GM21529 (cell line): Measurements from ENCODE around the gene HTRA3.

Experiments
- ATAC-seq: cut with Tn5 transposase; IDR thresholded peaks from one replicate; pipeline ENCODE4 v1.9.1; 2021; ENCODE audit not compliant: unreplicated experiment

The HTRA3 gene

DNA sequence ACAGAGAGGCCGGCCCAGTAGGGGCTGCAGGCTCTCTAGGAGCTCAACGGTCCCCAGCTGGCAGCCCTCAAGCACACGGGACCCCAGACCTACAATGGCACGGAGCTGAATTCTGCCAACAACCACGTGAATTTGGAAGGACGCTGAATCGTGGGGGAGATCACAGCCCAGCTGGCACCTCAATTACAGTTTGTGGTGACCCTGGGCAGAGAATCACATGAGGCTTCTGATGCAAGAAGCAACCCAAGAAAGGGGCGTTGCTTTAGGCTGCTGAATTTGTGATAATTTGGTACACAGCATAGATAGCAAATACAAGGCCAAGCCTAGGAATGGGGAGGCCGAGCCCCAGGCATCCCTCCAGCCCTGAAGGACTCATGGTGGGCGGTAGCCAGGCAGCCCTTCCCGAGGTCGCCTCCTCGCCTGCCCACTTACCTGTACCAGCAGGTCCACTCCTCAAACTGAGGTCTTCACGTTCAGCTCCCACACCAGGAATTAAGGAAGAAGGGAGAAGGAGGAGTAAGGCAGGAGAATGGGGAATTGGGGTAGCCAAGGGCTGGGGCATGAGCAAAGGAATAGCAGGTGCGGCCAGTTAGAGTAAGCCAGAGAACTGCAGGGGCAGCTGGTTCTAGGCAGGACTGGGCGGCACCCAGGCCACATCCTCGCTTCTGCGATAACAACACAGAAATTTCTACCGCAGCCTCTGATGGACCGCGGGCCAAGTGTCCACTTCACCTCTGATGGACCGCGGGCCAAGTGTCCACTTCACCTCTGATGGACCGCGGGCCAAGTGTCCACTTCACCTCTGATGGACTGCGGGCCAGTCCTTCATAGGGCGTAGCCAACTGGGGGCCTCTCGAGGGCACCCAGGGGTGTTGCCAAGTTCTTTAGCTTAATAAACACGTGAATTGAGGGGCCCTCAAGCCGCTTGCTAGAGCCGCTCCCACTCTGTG, 23.4 kb upstream of the HTRA3 start:
- no peak for ATAC-seq

DNA sequence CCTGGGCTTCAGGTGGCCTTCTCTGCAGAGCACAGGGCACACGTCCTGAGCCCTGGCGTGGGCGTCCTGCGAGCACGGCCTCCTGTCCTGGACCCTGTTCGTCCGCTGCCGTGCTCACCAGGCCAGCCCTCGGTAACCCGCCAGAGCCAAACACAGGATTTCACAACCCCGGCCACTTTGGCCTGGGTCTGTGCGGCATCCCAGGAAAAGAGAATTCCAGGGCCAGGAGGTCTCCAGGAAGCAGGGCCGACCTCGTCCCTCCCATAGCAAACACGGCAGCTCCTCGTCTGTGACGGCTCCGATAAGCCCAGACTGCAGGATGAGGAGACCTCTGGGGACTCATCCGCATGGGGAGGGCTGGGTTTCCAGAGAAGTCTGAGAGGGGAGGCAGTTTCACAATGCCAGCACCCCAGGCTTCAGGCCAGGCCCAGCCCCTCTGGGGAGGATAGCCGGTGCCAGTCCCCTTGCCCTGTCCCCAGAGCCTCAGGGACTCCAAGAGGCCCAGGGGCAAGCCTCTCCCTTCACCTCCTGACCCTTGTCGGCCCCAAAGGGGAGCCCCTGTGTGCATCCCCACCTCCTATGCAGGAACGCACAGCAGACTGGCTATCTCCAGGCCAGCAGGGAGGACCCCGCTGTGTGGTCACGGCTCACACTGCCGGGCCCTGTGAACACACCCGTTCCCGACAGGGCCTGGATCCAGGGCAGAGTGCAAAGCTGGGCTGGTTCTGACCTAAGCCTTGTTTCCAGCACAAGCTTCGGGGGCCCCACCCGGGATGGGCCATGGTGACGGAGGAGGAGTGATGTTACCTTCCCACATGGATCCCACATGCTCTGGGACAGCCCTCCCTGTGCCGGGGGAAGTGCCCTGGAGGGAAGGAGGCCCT, 22.3 kb upstream of the HTRA3 start:
- ATAC-seq, result no peak

DNA sequence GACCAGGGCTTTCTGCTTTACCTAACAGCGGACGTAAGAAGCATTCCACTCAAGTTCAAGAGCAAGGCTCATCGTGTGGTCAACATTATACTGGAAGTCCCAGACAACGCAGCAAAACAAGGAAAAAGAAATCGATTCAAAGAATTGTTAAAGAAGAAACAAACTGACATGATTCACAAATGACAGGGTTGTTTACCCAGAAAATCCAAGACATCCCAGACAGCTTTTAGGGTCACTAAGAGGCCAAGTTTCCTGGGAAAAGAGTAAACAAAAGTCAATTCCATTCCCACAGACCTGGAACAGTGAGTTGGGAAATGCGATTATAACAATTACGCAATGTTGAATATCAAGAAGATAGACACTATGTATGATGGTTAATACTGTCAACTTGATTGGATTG, 21.5 kb upstream of the HTRA3 start:
- ATAC-seq, result no peak

DNA sequence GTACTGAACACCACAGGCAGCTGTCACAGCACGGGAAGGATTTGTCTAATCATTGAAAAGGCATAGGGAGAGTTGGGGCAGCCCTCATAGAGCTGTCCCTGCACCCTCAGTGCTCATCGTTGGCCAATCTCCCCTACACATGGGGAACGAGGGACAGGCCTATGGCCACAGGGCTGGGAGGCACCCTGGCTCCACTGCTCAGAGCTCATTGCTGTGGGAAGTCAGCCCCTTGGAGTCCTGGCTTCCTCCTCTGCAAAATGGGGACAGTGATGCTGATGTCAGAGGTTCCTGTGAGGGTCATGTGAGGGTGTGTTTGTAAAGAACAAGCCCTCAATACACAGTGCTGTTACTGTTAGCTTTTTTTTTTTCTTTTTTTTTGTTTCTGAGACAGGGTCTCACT, 19.3 kb upstream of the HTRA3 start:
- no peak for ATAC-seq

DNA sequence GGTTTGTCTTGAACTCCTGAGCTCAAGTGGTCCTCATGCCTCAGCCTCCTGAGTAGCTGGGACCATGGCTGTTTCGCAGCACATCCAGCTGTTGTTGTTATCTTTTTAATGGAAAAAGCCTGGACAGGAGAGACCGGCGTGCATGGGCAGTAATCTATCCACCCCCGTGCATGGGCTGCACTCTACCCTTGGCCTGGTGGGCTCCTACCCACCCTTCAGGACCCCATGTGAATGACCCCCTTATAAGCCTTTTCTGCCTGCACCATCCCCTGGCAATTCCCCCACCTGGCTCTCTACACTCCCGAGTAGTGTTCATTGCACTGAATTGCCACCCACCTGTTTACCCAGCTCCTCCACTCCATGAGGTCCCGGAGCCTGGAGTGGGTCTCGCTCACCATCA, 18.9 kb upstream of the HTRA3 start:
- no peak for ATAC-seq

DNA sequence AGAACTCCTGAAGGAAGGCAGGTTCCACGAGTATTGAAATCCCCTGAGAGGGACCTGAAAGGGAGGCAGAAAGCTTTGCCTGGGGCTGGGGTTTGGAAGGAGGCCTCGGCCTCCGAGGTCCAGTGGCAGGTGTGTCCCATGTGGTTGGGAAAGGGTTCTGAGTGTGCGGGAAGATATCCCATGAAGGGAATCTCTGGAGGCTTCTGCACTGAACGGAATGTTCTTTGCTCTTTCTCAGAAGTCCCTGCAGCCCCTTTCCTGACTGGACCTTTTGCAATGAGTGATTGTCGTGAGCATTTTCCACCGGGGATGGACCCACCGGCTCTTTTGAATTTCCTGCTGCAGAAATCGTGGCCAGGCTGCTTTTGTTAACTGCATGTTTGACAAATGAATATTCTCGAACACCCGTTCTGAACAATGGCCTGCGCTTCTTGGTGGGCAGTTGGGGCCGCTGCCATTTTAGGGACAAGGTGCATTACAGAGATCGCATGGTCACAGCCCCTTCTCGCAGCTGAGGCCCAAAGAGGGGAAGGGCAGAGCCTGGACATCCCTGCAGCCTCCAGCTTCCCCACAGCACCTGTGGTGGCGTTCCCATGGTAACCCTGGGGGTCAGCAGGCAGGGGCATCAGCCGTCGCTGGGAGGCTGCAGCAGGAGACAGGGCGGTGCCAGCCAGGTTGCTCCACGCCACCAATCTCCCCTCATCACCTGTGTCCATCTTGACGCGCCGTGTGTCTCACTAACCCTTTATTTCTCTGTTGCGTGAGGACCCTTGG, 18.3 kb upstream of the HTRA3 start:
- no peak for ATAC-seq

DNA sequence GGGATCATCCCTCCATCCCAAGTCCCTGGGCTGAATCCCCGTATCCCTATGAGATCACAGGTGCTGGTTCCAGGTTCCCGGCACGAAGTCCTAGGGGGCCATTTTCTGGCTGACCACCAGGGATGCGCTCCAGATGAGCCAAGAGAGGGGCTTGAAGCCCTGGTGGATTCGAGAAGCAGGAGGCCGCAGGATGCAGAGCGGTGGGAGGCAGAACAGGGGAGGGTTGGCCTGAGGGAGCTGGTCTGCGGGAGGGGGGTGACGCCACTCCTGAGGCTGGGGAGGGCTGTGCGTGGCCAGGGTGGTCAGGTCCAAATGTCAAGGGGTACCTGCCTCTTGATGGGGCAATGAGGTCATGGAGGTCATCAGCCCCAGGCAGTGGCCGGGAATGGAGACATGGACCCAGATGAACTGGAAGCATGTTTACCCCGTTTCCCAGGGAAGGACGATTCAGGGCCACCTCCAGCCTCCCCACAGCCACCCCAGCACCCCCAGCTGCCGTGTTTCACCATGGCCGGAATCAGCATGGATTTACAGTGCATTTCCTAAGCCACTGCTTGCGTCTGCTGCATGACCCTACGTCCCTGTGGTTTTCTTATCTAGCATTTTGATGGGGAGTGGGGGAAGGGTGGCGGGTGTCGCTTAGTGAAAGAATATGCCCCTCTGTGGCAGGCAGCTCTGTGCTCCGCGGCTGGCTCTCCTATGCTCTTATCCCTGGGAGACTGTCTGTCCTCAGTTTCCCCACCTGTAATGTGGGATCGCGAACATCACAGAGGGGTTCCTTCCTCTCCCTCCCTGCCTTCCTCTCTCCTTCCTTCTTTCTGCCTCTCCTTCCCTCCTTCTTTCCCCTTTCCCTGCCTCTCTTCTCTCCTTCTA, 17.0 kb upstream of the HTRA3 start:
- ATAC-seq, result no peak

DNA sequence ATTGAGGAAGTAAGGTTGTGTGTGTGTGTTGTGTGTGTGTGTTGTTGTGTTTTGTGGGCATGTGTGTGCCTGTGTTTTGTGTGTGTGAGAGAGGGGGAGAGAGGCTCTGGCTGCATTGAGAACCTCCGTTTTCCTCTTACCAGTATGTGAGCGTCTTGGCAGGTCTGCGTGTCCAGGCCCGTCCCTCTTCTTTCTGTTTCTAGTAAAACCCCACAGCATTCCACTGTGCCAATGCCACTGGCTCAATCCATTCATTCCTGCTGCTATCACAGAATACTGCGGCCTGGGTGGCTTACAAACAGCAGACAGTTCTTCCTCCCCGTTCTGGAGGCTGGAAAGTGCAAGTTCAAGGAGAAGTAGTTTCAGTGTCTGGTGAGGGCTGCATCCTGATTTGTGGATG, 15.5 kb upstream of the HTRA3 start:
- ATAC-seq, result no peak

DNA sequence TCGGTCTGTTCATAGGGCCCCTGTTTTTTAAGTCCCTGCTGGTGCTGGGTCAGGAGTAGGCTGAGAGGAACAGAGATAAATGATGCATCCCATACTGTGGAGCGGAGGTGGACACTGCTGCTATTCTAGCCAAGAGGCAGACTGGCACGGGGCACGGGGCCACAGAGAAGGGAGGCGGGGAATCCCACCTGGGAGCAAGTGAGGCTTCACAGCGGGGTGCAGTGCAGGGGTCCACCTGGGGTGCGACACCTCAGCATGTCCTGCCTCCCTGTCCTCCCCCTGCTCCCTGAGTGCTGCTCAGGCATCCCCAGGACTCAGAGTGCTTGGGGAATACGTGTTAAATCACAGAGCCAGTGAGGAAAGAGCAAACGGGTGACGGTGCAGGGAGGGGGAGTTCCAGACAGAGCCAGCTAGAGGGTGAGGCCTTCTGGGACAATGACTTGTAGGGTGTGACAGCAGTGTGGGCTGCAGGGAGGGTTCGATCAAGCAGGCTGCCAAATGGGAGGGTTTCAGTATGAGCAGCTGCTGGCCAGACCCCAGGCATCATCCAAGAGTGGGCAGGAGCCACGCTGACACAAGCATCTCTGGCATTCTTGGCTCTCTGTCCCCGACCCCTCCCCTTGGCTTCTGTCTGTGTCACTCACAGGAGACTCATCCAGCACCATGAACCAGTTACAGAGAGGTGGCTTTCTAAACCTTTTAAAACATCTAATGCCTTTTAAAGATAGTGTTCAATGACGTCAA, 13.7 kb upstream of the HTRA3 start:
- no peak for ATAC-seq

DNA sequence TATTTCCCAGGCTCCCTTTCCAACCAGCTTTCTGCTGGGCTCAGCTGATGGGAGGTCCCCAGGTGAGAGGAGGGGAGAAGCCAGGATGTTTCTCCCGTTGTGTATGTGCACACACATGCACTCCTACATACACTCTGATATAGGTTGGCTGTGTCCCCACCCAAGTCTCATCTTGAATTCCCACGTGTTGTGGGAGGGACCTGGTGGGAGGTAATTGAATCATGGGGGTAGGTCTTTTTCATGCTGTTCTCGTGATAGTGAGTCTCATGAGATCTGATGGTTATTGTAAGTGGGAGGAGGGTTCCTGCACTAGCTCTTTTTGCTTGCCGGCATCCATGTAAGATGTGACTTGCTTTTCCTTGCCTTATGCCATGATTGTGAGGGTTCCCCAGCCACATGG, 11.7 kb upstream of the HTRA3 start:
- no peak for ATAC-seq

DNA sequence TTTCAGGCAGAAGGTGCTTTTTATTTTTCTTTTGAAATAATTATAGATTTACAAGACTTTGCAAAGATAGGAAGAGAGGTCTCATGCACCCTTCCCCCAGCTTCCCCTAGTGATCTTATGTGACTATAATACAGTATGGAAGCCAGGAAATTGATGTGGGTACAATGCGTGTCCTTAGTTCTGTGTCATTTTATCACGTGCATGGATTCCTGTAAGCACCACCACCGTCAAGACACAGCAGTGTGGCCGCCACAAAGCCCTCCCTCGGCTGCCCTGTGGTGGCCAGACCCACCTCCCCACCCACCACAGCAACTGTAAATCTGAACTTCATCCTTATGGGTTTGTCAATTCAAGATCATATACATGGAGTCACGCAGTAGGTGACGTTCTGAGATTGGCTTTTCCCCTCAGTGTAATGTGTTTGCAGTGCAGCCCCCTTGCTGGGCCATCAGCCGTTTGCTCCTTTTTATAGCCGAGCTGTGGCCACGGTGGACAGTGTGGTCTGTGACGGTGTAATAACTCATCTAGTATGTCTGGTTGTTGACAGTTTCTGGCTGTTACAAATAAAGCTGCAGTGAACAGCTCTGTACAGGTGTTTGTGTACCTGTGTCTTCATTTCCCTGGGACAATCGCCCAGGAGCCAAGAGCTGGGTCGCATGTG, 10.9 kb upstream of the HTRA3 start:
- ATAC-seq, result no peak

DNA sequence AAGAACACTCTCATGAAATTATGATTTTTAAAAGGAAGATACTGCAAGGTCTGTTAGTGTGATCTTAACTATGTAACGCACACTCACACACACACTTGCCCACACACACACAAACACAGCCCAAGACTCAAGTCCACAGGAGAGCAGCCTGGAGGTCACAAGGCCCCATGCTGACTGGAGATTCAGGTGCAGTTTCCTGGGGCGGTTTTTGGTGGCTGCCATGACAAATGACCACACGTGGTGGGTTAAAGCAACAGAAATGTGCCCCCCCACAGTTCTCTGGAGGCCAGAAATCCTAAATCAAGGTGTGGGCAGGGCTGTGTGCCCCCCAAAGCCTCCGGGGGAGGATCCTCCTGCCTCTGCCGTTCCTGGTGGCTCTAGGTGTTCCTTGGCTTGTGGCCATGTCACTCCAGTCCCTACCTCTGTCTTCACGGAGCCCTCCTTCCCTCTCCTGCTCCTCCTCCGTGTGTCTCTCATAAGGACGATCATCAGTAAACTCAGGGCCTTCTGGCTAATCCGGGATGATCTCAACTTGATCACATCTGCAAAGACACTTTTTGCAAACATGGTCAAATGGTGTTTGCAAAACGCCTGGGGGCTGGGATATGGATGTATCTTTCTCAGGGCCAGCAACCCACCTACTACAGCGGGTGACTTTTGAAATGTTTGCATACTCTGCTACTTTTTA, 9.7 kb upstream of the HTRA3 start:
- no peak for ATAC-seq

DNA sequence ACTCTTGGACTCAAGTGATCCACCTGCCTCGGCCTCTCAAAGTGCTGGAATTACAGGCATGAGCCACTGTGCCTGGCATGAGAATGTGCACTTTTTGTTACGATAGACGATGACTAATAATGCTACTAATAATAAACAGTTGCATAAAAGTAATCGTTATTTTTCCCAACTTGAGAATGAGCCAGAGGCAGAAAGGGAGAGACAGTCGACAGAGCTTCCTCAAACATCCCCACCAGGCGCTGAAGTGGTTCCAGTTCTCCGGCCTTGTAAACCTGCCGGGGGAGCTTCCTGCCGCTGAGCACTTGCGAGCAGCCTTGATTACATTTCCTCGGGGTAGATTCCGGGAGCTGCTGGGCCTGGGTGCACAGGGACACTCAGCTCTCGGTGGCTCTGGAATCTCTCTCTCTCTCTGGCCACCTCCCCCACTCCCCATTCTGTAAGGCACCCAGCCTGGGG, 8.9 kb upstream of the HTRA3 start:
- no peak for ATAC-seq

DNA sequence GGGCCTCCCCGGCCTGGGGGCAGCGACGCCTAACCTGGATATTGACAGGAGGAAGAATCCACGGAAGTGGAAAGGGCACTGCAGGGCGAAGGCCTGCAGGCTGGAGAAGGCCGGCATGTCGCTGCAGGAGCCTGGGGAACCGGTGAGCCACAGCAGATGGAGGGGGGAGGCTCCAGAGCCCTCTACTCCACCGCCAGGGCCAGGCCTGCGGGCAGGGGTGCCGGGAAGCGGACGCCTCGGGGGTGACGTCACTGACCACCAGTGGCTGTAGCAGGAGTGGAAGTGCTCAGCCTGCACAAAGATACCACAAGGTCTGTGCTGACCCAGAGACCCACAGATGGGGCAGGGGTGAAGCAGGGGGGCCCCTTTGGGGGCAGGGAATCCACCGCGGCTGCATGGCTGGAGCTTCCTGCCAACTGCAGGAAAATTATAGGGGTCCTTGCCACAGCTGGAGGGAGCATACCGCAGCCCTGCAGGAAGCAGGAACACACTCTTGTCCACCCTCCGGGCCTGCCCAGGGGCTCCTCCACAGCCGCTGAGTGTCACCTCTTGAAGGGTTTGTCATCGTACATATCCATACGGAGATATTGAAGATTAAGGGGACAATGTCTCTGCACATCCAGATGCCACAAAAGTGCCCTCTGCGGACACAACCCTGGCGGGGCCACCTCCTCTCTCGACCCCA, 7.6 kb upstream of the HTRA3 start:
- ATAC-seq, result no peak

DNA sequence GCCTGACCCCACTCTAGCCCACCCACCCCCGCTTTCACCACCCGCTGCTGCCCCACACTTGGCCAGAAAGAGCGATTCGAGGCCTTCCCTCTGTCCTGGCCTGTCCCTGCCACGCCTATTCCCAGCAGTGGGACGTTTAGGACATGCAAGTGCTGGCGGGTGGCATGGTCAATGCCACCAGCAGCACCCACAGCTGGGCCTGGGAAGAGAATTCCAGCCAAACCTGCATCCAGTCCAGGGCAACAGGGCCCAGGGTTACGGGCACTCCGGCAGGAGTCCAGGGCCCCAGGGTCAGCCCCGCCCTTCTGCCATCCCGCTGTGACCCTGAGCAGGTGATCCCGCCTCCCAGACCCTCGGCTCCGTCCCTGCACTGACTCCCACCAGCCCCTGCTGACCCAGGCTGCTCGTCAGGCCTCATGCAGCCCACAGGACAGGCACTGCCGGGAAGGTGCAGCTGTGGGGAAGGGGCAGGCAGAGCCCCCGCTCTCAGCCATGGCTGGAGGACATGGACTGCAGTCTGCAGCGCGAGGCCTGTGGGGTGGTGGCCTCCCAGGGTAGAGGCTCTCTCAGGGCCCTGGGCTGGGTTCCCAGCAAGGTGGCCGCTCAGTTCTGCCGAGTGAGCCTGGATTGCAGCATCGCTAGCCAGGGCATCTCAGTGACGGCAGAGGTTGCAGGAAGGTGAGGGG, 6.8 kb upstream of the HTRA3 start:
- ATAC-seq, result no peak

DNA sequence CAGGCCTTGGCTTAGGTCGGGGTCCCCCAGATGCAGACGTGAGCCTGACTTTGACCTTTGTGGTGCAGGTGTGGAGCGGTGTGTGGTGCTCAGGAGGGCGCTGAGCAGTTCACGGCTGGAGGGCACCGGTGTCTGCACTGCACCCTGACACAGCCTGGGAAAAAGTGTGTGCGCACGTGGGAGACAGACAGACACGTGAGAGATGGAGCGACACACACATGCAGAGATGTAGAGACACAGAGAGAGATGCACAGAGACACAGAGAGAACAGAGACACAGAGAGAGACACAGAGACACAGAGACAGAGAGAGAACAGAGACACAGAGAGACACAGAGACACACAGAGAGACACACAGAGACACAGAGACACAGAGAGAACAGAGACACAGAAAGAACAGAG, 6.2 kb upstream of the HTRA3 start:
- no peak for ATAC-seq

DNA sequence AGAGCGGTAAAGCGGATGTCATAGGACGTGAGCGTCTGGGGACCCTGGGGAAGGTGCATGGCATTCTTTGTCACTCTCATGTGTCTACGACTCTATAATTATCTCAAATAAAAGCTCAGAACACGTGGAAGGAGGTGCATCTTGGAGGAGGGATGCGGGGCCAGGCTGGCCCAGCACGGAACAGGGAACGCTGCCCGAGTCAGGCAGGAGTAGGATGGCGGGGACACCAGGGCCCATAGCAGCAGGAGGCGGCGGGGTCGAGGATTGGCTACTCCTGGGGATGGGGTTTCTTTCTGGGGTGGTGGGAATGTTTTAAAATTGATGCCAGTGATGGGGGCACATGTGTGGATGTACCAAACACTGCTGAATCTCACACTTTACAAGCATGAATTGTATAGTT, 5.4 kb upstream of the HTRA3 start:
- ATAC-seq, result no peak
